IMR-90 (cell line): Measurements from ENCODE around the gene SLC4A5. TPM values are rescaled to one million over a fixed set of nuclear protein-coding genes. Genes with fewer than 3 reads are reported as not detected.

Experiments used
- ATAC-seq: fragments of 200-7000 bp; cut with Tn5 transposase; 2 replicates; pipeline ENCODE4 v1.9.1; 2020; ENCODE audit warnings: low read depth, mild to moderate bottlenecking, moderate library complexity
- BruUV-seq: library from RNA; stranded (reverse); fragments of 400-500 nt; replicated peaks from 2 replicates; lab custom pipeline; 2021; lab: Mats Ljungman, UMichigan
- CTCF ChIA-PET: fragments of 300-600 bp; formaldehyde crosslinking; extraction: SDS; loops from one replicate; lab custom pipeline; 2021; ENCODE audit warnings: antibody characterized with exemption; lab: Yijun Ruan, JAX
- POLR2A ChIA-PET: fragments of 300-600 bp; sonication (Branson Sonifier 250); formaldehyde crosslinking; loops from one replicate; lab custom pipeline; 2022; ENCODE audit warnings: antibody characterized with exemption; ENCODE audit not compliant: unreplicated experiment; lab: Charles Lee
- DNase-seq: peaks from one replicate; pipeline ENCODE4 v3.0.0; 2013
- H2AFZ ChIP-seq: replicated peaks from 2 replicates; pipeline ENCODE3; 2013; ENCODE audit warnings: low read length, mild to moderate bottlenecking; ENCODE audit not compliant: poor library complexity
- H2AK5ac ChIP-seq: 2 replicates; pipeline ENCODE4 v1.6.1; 2013; ENCODE audit warnings: low read depth, low read length, inconsistent platforms
- H2AK9ac ChIP-seq: replicated peaks from 2 replicates; pipeline ENCODE3; 2013; ENCODE audit warnings: mild to moderate bottlenecking, low read depth, low read length, moderate library complexity; ENCODE audit not compliant: poor library complexity
- H2BK120ac ChIP-seq: 2 replicates; pipeline ENCODE4 v1.6.1; 2013; ENCODE audit warnings: low read depth, low read length, inconsistent platforms
- H2BK15ac ChIP-seq: 3 replicates; pipeline ENCODE4 v1.6.1; 2013; ENCODE audit warnings: low read depth, low read length, inconsistent platforms
- H2BK20ac ChIP-seq: 2 replicates; pipeline ENCODE4 v1.6.1; 2013; ENCODE audit warnings: low read depth, mild to moderate bottlenecking, inconsistent platforms, low read length, moderate library complexity
- H2BK5ac ChIP-seq: 2 replicates; pipeline ENCODE4 v1.6.1; 2013; ENCODE audit warnings: mild to moderate bottlenecking, low read depth, low read length, inconsistent platforms; ENCODE audit not compliant: poor library complexity, severe bottlenecking
- H3K14ac ChIP-seq: replicated peaks from 2 replicates; pipeline ENCODE4 v1.6.1; 2013; ENCODE audit warnings: low read depth, low read length, inconsistent platforms
- H3K18ac ChIP-seq: 2 replicates; pipeline ENCODE4 v1.6.1; 2013; ENCODE audit warnings: low read depth, low read length, control low read depth
- H3K23ac ChIP-seq: 2 replicates; pipeline ENCODE4 v1.6.1; 2013; ENCODE audit warnings: low read depth, low read length, inconsistent platforms
- H3K27ac ChIP-seq: 2 replicates; pipeline ENCODE4 v1.5.1; 2013; ENCODE audit warnings: mild to moderate bottlenecking, control low read depth, low read length; ENCODE audit not compliant: insufficient read depth
- H3K27me3 ChIP-seq: 2 replicates; pipeline ENCODE4 v1.6.1; 2013; ENCODE audit warnings: low read length; ENCODE audit not compliant: control insufficient read depth, insufficient read depth
- H3K36me3 ChIP-seq: 2 replicates; pipeline ENCODE4 v1.6.1; 2013; ENCODE audit warnings: low read length, mixed read lengths; ENCODE audit not compliant: control insufficient read depth, insufficient read depth
- H3K4ac ChIP-seq: 2 replicates; pipeline ENCODE4 v1.6.1; 2013; ENCODE audit warnings: low read depth, low read length, inconsistent platforms
- H3K4me1 ChIP-seq: 2 replicates; pipeline ENCODE4 v1.6.1; 2013; ENCODE audit warnings: low read length, mixed read lengths; ENCODE audit not compliant: control insufficient read depth, insufficient read depth
- H3K4me2 ChIP-seq: 2 replicates; pipeline ENCODE4 v1.6.1; 2013; ENCODE audit warnings: low read depth, mild to moderate bottlenecking, control low read depth, low read length, moderate library complexity
- H3K4me3 ChIP-seq: 2 replicates; pipeline ENCODE4 v1.5.1; 2013; ENCODE audit warnings: low read depth, mild to moderate bottlenecking, control low read depth, low read length, moderate library complexity; ENCODE audit not compliant: insufficient read depth
- H3K56ac ChIP-seq: 2 replicates; pipeline ENCODE4 v1.6.1; 2013; ENCODE audit warnings: low read length, inconsistent platforms; ENCODE audit not compliant: insufficient read depth; ENCODE audit errors: extremely low read depth
- H3K79me1 ChIP-seq, 2 experiments: 2 replicates each; pipeline ENCODE4 v1.6.1; 2013; ENCODE audit warnings: low read length in 2 of 2, inconsistent platforms in 1 of 2, low read depth in 1 of 2
- H3K9ac ChIP-seq: 2 replicates; pipeline ENCODE4 v1.6.1; 2013; ENCODE audit warnings: low read depth, low read length, control low read depth
- H3K9me1 ChIP-seq: 2 replicates; pipeline ENCODE4 v1.6.1; 2013; ENCODE audit warnings: low read length, inconsistent platforms; ENCODE audit not compliant: insufficient read depth
- H3K9me3 ChIP-seq: 2 replicates; pipeline ENCODE4 v1.6.1; 2013; ENCODE audit warnings: low read length; ENCODE audit not compliant: control insufficient read depth, insufficient read depth
- H4K20me1 ChIP-seq: 2 replicates; pipeline ENCODE4 v1.6.1; 2013; ENCODE audit warnings: low read length, inconsistent platforms; ENCODE audit not compliant: insufficient read depth
- H4K5ac ChIP-seq: 2 replicates; pipeline ENCODE4 v1.6.1; 2013; ENCODE audit warnings: mild to moderate bottlenecking, low read depth, low read length, control low read depth
- H4K8ac ChIP-seq, 2 experiments: 2 replicates each; pipeline ENCODE4 v1.6.1; 2013; ENCODE audit warnings: low read depth in 2 of 2, low read length in 2 of 2, control low read depth in 1 of 2, inconsistent platforms in 1 of 2
- H4K91ac ChIP-seq: 2 replicates; pipeline ENCODE4 v1.6.1; 2013; ENCODE audit warnings: low read depth, low read length, inconsistent platforms; ENCODE audit not compliant: insufficient read depth
- MAZ ChIP-seq: IDR thresholded peaks from 2 replicates; pipeline ENCODE4 v1.6.1; 2012; ENCODE audit warnings: low read depth, mild to moderate bottlenecking, low read length, improper control_type of control experiment, moderate library complexity, borderline replicate concordance
- RAD21 ChIP-seq: IDR thresholded peaks from 2 replicates; pipeline ENCODE4 v1.6.1; 2012; ENCODE audit warnings: low read length, improper control_type of control experiment
- RFX5 ChIP-seq: IDR thresholded peaks from 2 replicates; pipeline ENCODE4 v1.8.0; 2012; ENCODE audit warnings: low read depth, mild to moderate bottlenecking, low read length, moderate library complexity
- WGBS, 2 experiments: methylation state at CpG; one replicate each; pipeline versions ENCODE4 v1.1.5 to v1.1.7; 2013; ENCODE audit warnings: missing lambda C conversion rate in 2 of 2; ENCODE audit not compliant: insufficient read length in 1 of 2; ENCODE audit errors: extremely low coverage in 2 of 2; 5-methylcytosine and 5-hydroxymethylcytosine counted together
- dilution Hi-C: fragments of 300-500 bp; cut with HindIII; formaldehyde crosslinking; loops from one replicate; pipeline ENCODE4 v1.14.3; 2018; ENCODE audit warnings: low sequenced_read_pairs; ENCODE audit not compliant: unreplicated experiment
- in situ Hi-C: fragments of 300-500 bp; cut with MboI; formaldehyde crosslinking; loops from 3 replicates; pipeline ENCODE4 v1.14.3; 2019; ENCODE audit warnings: low sequenced_read_pairs, inconsistent platforms, mixed read lengths
- intact Hi-C: fragments of 100-400 bp; cut with micrococcal nuclease; formaldehyde crosslinking; loops from 2 replicates; pipeline ENCODE4 v1.10.0; 2022
- polyA plus RNA-seq, 3 experiments: library from polyadenylated mRNA; depleted of rRNA; stranded (reverse); fragments of >200 nt; gene quantifications; 2 replicates each; pipeline ENCODE4 v1.2.3, GENCODE V29; 2012; ENCODE audit warnings: low replicate concordance in 1 of 3
- total RNA-seq: library from RNA; depleted of rRNA; stranded (reverse); fragments of >200 nt; gene quantifications from 2 replicates; pipeline ENCODE4 v1.2.3, GENCODE V29; 2012
- TF ChIP-seq, protein P1 (sequence below): fragments of 150-350 bp; IDR thresholded peaks from 2 replicates; pipeline ENCODE4 v1.6.1; 2017; ENCODE audit warnings: mild to moderate bottlenecking, antibody characterized with exemption, low read length, low read depth
- TF ChIP-seq, protein P2 (sequence below): conservative IDR thresholded peaks from 2 replicates; pipeline ENCODE4 v1.5.1; 2012; ENCODE audit warnings: mild to moderate bottlenecking, low read depth, low read length, improper control_type of control experiment

SLC4A5 gene
- total and polyA plus RNA-seq, 2 of the 4 experiments (the other 2 are of a cell fraction): 0.18 to 0.22 TPM

DNA sequence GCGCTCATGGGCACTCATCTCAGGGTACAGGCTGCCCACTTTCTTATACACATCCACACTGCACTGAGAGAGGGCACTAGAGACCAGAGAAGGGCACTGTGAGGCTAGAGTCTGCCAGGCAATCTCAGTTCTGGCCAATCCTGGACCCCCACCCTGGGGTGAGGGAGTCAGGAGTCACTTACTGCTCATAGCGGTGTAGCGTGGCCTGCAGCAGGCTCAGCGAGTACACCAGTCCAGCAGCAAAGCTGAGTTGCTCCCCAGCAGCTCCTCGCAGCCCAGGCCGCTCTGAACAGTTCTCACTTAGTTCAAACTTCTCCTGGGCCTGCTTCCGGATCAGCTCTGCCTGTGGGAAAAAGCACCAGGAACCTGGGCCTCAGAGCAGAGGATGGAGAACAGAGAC is 24.6 kb upstream of the SLC4A5 start:
- TF ChIP-seq, protein P1, sequence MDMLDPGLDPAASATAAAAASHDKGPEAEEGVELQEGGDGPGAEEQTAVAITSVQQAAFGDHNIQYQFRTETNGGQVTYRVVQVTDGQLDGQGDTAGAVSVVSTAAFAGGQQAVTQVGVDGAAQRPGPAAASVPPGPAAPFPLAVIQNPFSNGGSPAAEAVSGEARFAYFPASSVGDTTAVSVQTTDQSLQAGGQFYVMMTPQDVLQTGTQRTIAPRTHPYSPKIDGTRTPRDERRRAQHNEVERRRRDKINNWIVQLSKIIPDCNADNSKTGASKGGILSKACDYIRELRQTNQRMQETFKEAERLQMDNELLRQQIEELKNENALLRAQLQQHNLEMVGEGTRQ: no peak
- TF ChIP-seq MAZ (no peak), RFX5 (no peak), RAD21 (no peak)
- TF ChIP-seq, protein P2, sequence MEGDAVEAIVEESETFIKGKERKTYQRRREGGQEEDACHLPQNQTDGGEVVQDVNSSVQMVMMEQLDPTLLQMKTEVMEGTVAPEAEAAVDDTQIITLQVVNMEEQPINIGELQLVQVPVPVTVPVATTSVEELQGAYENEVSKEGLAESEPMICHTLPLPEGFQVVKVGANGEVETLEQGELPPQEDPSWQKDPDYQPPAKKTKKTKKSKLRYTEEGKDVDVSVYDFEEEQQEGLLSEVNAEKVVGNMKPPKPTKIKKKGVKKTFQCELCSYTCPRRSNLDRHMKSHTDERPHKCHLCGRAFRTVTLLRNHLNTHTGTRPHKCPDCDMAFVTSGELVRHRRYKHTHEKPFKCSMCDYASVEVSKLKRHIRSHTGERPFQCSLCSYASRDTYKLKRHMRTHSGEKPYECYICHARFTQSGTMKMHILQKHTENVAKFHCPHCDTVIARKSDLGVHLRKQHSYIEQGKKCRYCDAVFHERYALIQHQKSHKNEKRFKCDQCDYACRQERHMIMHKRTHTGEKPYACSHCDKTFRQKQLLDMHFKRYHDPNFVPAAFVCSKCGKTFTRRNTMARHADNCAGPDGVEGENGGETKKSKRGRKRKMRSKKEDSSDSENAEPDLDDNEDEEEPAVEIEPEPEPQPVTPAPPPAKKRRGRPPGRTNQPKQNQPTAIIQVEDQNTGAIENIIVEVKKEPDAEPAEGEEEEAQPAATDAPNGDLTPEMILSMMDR: no peak
- dilution Hi-C loops (no loop called here), intact Hi-C loops (no loop called here), in situ Hi-C loops (no loop called here)
- no peak overlapping the region for H3K18ac ChIP-seq
- BruUV-seq: no TSS peak
- H3K4ac ChIP-seq: no peak overlapping the region
- no peaks in the 10 kb centered on the region for H3K9me1 ChIP-seq
- no peak overlapping the region for H2BK15ac ChIP-seq
- no peak overlapping the region for H2AK5ac ChIP-seq
- H3K23ac ChIP-seq: no peak overlapping the region
- H4K5ac ChIP-seq: no peak overlapping the region
- ChIA-PET POLR2A (no interaction called here), CTCF (interaction anchor here (0.6 kb wide), 1 partner anchor 97 kb away, joined by 4 read pairs; no protein-coding TSS in a partner anchor)
- no peak overlapping the region for H3K27ac ChIP-seq
- H2AK9ac ChIP-seq: no peak overlapping the region
- peaks cover 87% of the 10 kb centered on the region for H3K36me3 ChIP-seq
- H2BK20ac ChIP-seq: no peak overlapping the region
- H3K56ac ChIP-seq: no peak overlapping the region
- H4K20me1 ChIP-seq: peaks cover 10% of the 10 kb centered on the region
- no peak overlapping the region for H2AFZ ChIP-seq
- no CpG with 5 or more reads among the region's 7 CpGs for WGBS, 2 experiments
- H3K9ac ChIP-seq: no peak overlapping the region
- ATAC-seq (no peak), DNase-seq (no peak)
- no peak overlapping the region for H3K14ac ChIP-seq
- H4K91ac ChIP-seq: no peak overlapping the region
- no peak overlapping the region for H2BK120ac ChIP-seq
- no peaks in the 10 kb centered on the region for H3K27me3 ChIP-seq
- no peak overlapping the region for H3K4me2 ChIP-seq
- no peaks in the 10 kb centered on the region for H3K4me1 ChIP-seq
- H3K4me3 ChIP-seq: no peak overlapping the region
- peaks cover 2 to 4% of the 10 kb centered on the region in 2 experiments; a peak in 2 of 4 replicates for H3K79me1 ChIP-seq
- no peak overlapping the region for H4K8ac ChIP-seq
- H2BK5ac ChIP-seq: no peak overlapping the region
- H3K9me3 ChIP-seq: no peaks in the 10 kb centered on the region
